B cell (primary cell): ENCODE results near the gene ST3GAL3. TPM values are rescaled to one million over a fixed set of nuclear protein-coding genes. Genes with fewer than 3 reads are reported as not detected.

Experiments used
- ATAC-seq: fragments of 200-7000 bp; cut with Tn5 transposase; one replicate; pipeline ENCODE4 v1.10.0; 2021; ENCODE audit warnings: low read depth, mild to moderate bottlenecking, moderate number of reproducible peaks, moderate library complexity
- CTCF ChIA-PET: fragments of 350-600 bp; sonication (Branson Sonifier 250); formaldehyde crosslinking; loops from one replicate; lab custom pipeline; 2021; ENCODE audit warnings: antibody characterized with exemption, inconsistent platforms; lab: Charles Lee
- POLR2A ChIA-PET: fragments of 350-600 bp; sonication (Branson Sonifier 250); formaldehyde crosslinking; loops from one replicate; lab custom pipeline; 2021; ENCODE audit warnings: antibody characterized with exemption; lab: Charles Lee
- DNase-seq: peaks from one replicate; pipeline ENCODE4 v3.0.0; 2013
- H2AFZ ChIP-seq: 2 replicates; pipeline ENCODE4 v1.6.1; 2012; ENCODE audit warnings: mild to moderate bottlenecking, low read depth, low read length; ENCODE audit not compliant: insufficient read depth, poor library complexity, severe bottlenecking
- H3K27ac ChIP-seq, 2 donors: 1 replicate in 1 of 2; 2 replicates in 1 of 2; pipeline ENCODE4 v1.5.1; 2012 to 2013; ENCODE audit warnings: low read length in 2 of 2, mild to moderate bottlenecking in 2 of 2, moderate library complexity in 1 of 2
- H3K27me3 ChIP-seq, 4 experiments: fragments of 200-600 bp in 1 of 4; sonication (generic) in 1 of 4; replicated peaks in 1 of 4; 1 replicate in 2 of 4; 2 replicates in 2 of 4; pipeline versions ENCODE4 v1.6.1 to v1.7.0; 2013 to 2016; ENCODE audit warnings: low read length in 3 of 4, mild to moderate bottlenecking in 2 of 4, mixed read lengths in 1 of 4, moderate library complexity in 1 of 4; ENCODE audit not compliant: insufficient read depth in 4 of 4, control insufficient read depth in 3 of 4; ENCODE audit errors: control extremely low read depth in 1 of 4
- H3K36me3 ChIP-seq, 2 experiments: replicated peaks in 1 of 2; 1 replicate in 1 of 2; 2 replicates in 1 of 2; pipeline versions ENCODE4 v1.6.1 to v1.7.1; 2013; ENCODE audit warnings: low read length in 1 of 2; ENCODE audit not compliant: insufficient read depth in 2 of 2, control insufficient read depth in 1 of 2; ENCODE audit errors: control extremely low read depth in 1 of 2, extremely low read depth in 1 of 2
- H3K4me1 ChIP-seq, 2 donors: fragments of 200-600 bp in 1 of 2; sonication (generic) in 1 of 2; 1 replicate in 1 of 2; 2 replicates in 1 of 2; pipeline versions ENCODE4 v1.5.1 to v1.6.1; 2013 to 2017; ENCODE audit warnings: low read length in 2 of 2; ENCODE audit not compliant: control insufficient read depth in 2 of 2, insufficient read depth in 2 of 2
- H3K4me2 ChIP-seq: replicated peaks from 2 replicates; pipeline ENCODE3; 2012; ENCODE audit warnings: mild to moderate bottlenecking, low read depth, low read length; ENCODE audit not compliant: poor library complexity, severe bottlenecking
- H3K4me3 ChIP-seq, 5 experiments: fragments of 200-600 bp in 1 of 5; sonication (generic) in 1 of 5; 1 replicate in 3 of 5; 2 replicates in 2 of 5; pipeline versions ENCODE4 v1.5.1 to v1.7.0; 2011 to 2016; ENCODE audit warnings: low read length in 4 of 5, mild to moderate bottlenecking in 4 of 5, low read depth in 2 of 5, control low read depth in 1 of 5, moderate library complexity in 1 of 5; ENCODE audit not compliant: insufficient read depth in 1 of 5; ENCODE audit errors: control extremely low read depth in 1 of 5, extremely low read depth in 1 of 5
- H3K79me2 ChIP-seq: fragments of 200-600 bp; sonication (generic); one replicate; pipeline ENCODE4 v1.6.0; 2016; ENCODE audit warnings: low read length; ENCODE audit not compliant: control insufficient read depth, insufficient read depth
- H3K9ac ChIP-seq: fragments of 200-600 bp; sonication (generic); 2 replicates; pipeline ENCODE4 v1.6.1; 2017; ENCODE audit warnings: mild to moderate bottlenecking, low read length, moderate library complexity
- H3K9me3 ChIP-seq, 3 donors: one replicate each; pipeline versions ENCODE4 v1.6.1 to v1.7.1; 2013; ENCODE audit warnings: low read length in 2 of 3; ENCODE audit not compliant: control insufficient read depth in 2 of 3, insufficient read depth in 1 of 3; ENCODE audit errors: control extremely low read depth in 1 of 3
- H4K20me1 ChIP-seq: 2 replicates; pipeline ENCODE4 v1.6.0; 2012; ENCODE audit warnings: mild to moderate bottlenecking, low read length; ENCODE audit not compliant: insufficient read depth, control insufficient read depth, poor library complexity, severe bottlenecking
- H3K27ac Mint-ChIP-seq: one replicate; pipeline ENCODE4 v1.8.0; 2021; ENCODE audit warnings: mixed read lengths
- H3K27me3 Mint-ChIP-seq: one replicate; pipeline ENCODE4 v1.8.0; 2021; ENCODE audit warnings: mixed read lengths
- H3K4me1 Mint-ChIP-seq: one replicate; pipeline ENCODE4 v1.8.0; 2021; ENCODE audit warnings: mixed read lengths
- H3K4me3 Mint-ChIP-seq: one replicate; pipeline ENCODE4 v1.8.0; 2021; ENCODE audit warnings: mixed read lengths
- H3K9me3 Mint-ChIP-seq: one replicate; pipeline ENCODE4 v1.8.0; 2022; ENCODE audit warnings: mixed read lengths; ENCODE audit not compliant: insufficient read depth
- CTCF ChIP-seq: fragments of 200-600 bp; IDR thresholded peaks from one replicate; pipeline ENCODE4 v1.8.0; 2022; ENCODE audit warnings: antibody characterized with exemption, mild to moderate bottlenecking
- EZH2 ChIP-seq: IDR thresholded peaks from 2 replicates; pipeline ENCODE4 v1.6.1; 2012; ENCODE audit warnings: borderline replicate concordance, low read depth, mild to moderate bottlenecking, moderate library complexity, low read length; ENCODE audit not compliant: insufficient read depth, poor library complexity, severe bottlenecking
- WGBS: methylation state at CpG from one replicate; pipeline ENCODE4 v1.1.5; 2013; ENCODE audit warnings: missing lambda C conversion rate; ENCODE audit not compliant: insufficient coverage; 5-methylcytosine and 5-hydroxymethylcytosine counted together
- intact Hi-C: fragments of 100-400 bp; cut with micrococcal nuclease; formaldehyde crosslinking; loops from one replicate; pipeline ENCODE4 v1.10.0; 2022
- polyA plus RNA-seq: library from polyadenylated mRNA; depleted of rRNA; stranded (reverse); fragments of >200 nt; gene quantifications from 2 replicates; pipeline ENCODE4 v1.2.3, GENCODE V29; 2012
- total RNA-seq, 2 donors: library from RNA; stranded (reverse); fragments of 120-200 nt in 1 of 2; gene quantifications; 1 replicate in 1 of 2; 2 replicates in 1 of 2; pipeline versions ENCODE4 v1.2.3 to v1.2.4, GENCODE V29; 2013 to 2022

ST3GAL3 gene
- total and polyA plus RNA-seq, 2 donors (not counting 1 experiment from before 2014, with no cell fraction given), result 16.8 to 31.4 TPM

DNA sequence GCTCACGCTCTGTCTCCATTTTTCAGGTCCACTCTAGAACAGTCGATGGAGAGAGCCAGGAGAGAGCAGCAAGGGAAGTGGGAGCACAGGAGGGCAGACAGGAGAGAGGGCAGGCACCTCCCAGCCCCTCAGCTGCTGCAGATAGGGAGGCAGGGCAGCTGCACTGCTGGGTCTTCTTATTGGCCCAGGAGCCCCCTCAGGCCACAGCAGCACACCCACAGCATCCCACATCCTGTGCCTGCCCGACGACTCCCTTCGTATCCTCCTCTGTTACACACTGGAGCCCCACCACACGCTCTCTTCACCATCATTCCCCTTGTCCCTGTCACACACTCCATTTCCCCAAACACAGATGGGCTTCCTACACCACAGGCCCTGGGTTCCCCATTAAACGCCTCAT lies 212.6 kb downstream of the ST3GAL3 start:
- no peaks in the 10 kb centered on the region for H3K4me1 ChIP-seq
- H3K79me2 ChIP-seq, result no peaks in the 10 kb centered on the region
- ChIA-PET CTCF (interaction anchor here (1.3 kb wide), 1 partner anchor 15 kb away, joined by 4 read pairs; no protein-coding TSS in a partner anchor), POLR2A (no interaction called here)
- no peak overlapping the region for H3K27ac ChIP-seq
- no peak overlapping the region for H3K9ac ChIP-seq
- no peak overlapping the region for H3K4me2 ChIP-seq
- WGBS, result 96% methylated on average over 7 of the region's 7 CpGs
- H2AFZ ChIP-seq, result no peak overlapping the region
- DNase-seq (no peak), ATAC-seq (no peak)
- no peaks in the 10 kb centered on the region for H4K20me1 ChIP-seq
- Mint-ChIP-seq H3K27ac (no peak overlapping the region), H3K4me3 (no peak overlapping the region), H3K4me1 (no peaks in the 10 kb centered on the region), H3K27me3 (no peaks in the 10 kb centered on the region), H3K9me3 (no peaks in the 10 kb centered on the region)
- H3K36me3 ChIP-seq, result peaks cover 0 to 2% of the 10 kb centered on the region in 2 experiments
- H3K4me3 ChIP-seq, result no peak overlapping the region
- H3K27me3 ChIP-seq, result no peaks in the 10 kb centered on the region
- TF ChIP-seq CTCF, result no peak
- no peak for TF ChIP-seq EZH2
- intact Hi-C loops, result no loop called here
- no peaks in the 10 kb centered on the region for H3K9me3 ChIP-seq

DNA sequence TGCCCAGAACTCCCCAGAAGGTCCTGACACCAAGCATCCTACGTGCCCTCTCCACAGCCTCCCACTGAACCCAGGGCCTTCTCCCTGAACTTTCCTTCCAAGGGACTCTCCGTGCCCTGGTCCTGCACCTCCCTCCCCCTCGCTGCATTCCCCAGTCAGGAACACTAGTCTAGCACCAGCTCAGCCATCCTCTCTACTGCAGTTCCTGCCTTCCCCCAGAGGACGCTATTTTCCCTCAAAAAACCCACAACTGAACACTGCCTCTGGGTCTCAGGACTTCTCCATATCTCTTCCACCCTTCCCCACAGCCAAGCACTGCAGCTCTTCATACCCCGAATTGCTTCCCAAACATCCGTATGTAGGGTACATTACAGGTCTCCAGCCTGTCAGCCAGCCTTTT lies 213.7 kb downstream of the ST3GAL3 start:
- DNase-seq (no peak), ATAC-seq (no peak)
- POLR2A ChIA-PET, result no interaction called here
- H3K27ac ChIP-seq, result no peak overlapping the region
- peaks cover 0 to 2% of the 10 kb centered on the region in 2 experiments for H3K36me3 ChIP-seq
- Mint-ChIP-seq H3K27me3 (no peaks in the 10 kb centered on the region), H3K4me3 (no peak overlapping the region), H3K9me3 (no peaks in the 10 kb centered on the region), H3K27ac (no peak overlapping the region), H3K4me1 (no peaks in the 10 kb centered on the region)
- no peaks in the 10 kb centered on the region for H3K9me3 ChIP-seq
- no peak overlapping the region for H2AFZ ChIP-seq
- CTCF ChIA-PET, result interaction anchor here (1.2 kb wide), 1 partner anchor 14 kb away, joined by 3 read pairs; no protein-coding TSS in a partner anchor
- no peaks in the 10 kb centered on the region for H3K4me1 ChIP-seq
- no peaks in the 10 kb centered on the region for H3K27me3 ChIP-seq
- intact Hi-C loops, result no loop called here
- no peaks in the 10 kb centered on the region for H3K79me2 ChIP-seq
- no peak overlapping the region for H3K4me2 ChIP-seq
- 93% methylated on average over 6 of the region's 6 CpGs for WGBS
- H3K4me3 ChIP-seq, result no peak overlapping the region
- H4K20me1 ChIP-seq, result no peaks in the 10 kb centered on the region
- TF ChIP-seq CTCF (no peak), EZH2 (no peak)
- H3K9ac ChIP-seq, result no peak overlapping the region
